Activated CD4-positive, alpha-beta T cell treated with anti-CD3 and anti-CD28 coated beads, Interleukin-2, amount 50 U/mL, for 4 hours (primary cell): ENCODE results near the gene TP53I13.
"Not testable (repeated sequence)": the region's sequence is repeated elsewhere in the genome, so short reads cannot be mapped to it uniquely, and the experiment has no call there.

Source experiments
- DNase-seq, 2 experiments: peaks; one replicate each; pipeline ENCODE4 v3.0.0-alpha.2; 2020

Gene TP53I13

GRCh38 chr17:29568331-29569244 lies at the start of gene TP53I13:
Gene TP53I13 (plus strand): TSS chr17:29568701. CDS start chr17:29568759, 58 bp downstream.
- peak; percentile 93 for DNase-seq

GRCh38 chr17:29524692-29525091 lies 43.8 kb upstream of the TP53I13 start:
- DNase-seq, result no peak

- no peak for DNase-seq
These were observed 42.2 kb upstream of the TP53I13 start for GRCh38 chr17:29526322-29526721.

- no peak for DNase-seq
These were observed 34.5 kb upstream of the TP53I13 start for GRCh38 chr17:29533976-29534375.

- no peak for DNase-seq
These were observed 24.4 kb upstream of the TP53I13 start for GRCh38 chr17:29544066-29544465.

GRCh38 chr17:29546085-29546484 lies 22.4 kb upstream of the TP53I13 start:
- DNase-seq, result no peak

GRCh38 chr17:29546830-29547229 lies 21.7 kb upstream of the TP53I13 start:
- no peak for DNase-seq

GRCh38 chr17:29549177-29549923 lies 19.2 kb upstream of the TP53I13 start:
- no peak for DNase-seq

GRCh38 chr17:29555840-29556239 lies 12.7 kb upstream of the TP53I13 start:
- no peak for DNase-seq

- no peak for DNase-seq
These were observed 11.3 kb upstream of the TP53I13 start for GRCh38 chr17:29557085-29557738.

GRCh38 chr17:29557739-29558116 lies 10.8 kb upstream of the TP53I13 start:
- DNase-seq, result no peak

- DNase-seq, result not testable (repeated sequence)
These were observed 10.4 kb upstream of the TP53I13 start for GRCh38 chr17:29558139-29558538.

- no peak for DNase-seq
These were observed 8.9 kb upstream of the TP53I13 start for GRCh38 chr17:29559640-29560039.

GRCh38 chr17:29560316-29560715 lies 8.2 kb upstream of the TP53I13 start:
- DNase-seq, result no peak

- DNase-seq, result no peak
These were observed 6.7 kb upstream of the TP53I13 start for GRCh38 chr17:29561554-29562517.

- no peak for DNase-seq
These were observed 5.9 kb upstream of the TP53I13 start for GRCh38 chr17:29562615-29563014.

GRCh38 chr17:29563816-29564215 lies 4.7 kb upstream of the TP53I13 start:
- DNase-seq, result no peak

GRCh38 chr17:29565643-29566472 lies 2.6 kb upstream of the TP53I13 start:
- DNase-seq, result peak; percentile 50 to 51

- DNase-seq, result peak; percentile 36 to 43
These were observed 1.8 kb upstream of the TP53I13 start, which contains the start of gene ABHD15 for GRCh38 chr17:29566473-29567303. Gene ABHD15 (minus strand): TSS chr17:29567037. CDS start chr17:29566966, 71 bp downstream.

- DNase-seq, result no peak
These were observed 1.3 kb upstream of the TP53I13 start for GRCh38 chr17:29567304-29567553.
